ENCODE measurements around the gene KBTBD12.
"Not testable (repeated sequence)": the region's sequence is repeated elsewhere in the genome, so short reads cannot be mapped to it uniquely, and the experiment has no call there.

The KBTBD12 gene

DNA sequence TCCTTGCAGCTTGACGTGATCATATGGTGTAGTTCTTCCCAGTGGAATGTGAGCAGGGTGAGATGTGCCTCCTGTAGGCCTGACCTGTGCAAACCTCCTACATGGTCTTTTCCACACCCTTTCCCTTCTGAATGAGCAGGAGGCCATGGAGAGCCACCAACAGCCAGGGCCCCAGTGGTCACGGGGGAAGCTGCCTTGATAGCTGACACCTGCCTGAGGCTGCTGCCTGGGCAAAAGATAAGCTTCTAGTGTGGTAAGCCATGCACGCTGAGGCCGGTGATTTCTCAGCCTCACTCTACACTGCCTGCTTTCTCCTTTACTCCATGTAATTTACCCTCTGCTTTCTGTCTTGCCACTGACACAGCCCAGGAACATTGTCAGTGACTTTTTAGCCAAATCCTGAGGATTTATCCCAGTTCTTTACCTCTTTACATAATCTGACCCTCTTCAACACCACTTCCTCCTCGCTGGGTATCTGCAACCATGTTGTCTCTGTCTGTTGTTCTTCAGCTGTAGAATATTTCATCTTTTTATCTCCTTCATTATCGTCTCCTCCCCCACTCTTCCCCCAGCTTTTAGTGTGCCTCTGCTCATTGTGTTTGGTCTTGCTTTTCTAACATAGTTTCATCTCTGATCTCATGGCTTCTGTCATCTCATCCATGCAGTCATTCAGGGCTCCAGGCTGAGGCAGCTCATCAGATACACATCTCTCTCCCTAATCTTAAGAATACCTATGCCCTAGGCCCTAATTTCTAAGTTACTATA is 11.2 kb upstream of the KBTBD12 start:
- DNase-seq: no peak

- DNase-seq: no peak
These were observed 9.5 kb upstream of the KBTBD12 start for GRCh38 chr3:127905556-127905955.

DNA sequence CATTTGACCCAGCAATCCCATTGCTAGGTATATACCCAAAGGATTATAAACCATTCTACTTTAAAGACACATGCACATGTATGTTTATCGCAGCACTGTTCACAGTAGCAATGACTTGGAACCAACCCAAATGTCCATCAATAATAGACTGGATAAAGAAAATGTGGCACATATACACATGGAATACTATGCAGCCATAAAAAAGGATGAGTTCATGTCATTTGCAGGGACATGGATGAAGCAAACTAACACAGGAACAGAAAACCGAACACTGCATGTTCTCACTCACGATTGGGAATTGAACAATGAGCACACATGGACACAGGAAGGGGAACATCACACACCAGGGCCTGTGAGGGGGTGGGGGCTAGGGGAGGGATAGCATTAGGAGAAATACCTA is 8.4 kb upstream of the KBTBD12 start:
- not testable (repeated sequence) for DNase-seq

GRCh38 chr3:127908202-127908601 is 6.8 kb upstream of the KBTBD12 start:
- no peak for DNase-seq

GRCh38 chr3:127908951-127909350 is 6.1 kb upstream of the KBTBD12 start:
- no peak for DNase-seq

DNA sequence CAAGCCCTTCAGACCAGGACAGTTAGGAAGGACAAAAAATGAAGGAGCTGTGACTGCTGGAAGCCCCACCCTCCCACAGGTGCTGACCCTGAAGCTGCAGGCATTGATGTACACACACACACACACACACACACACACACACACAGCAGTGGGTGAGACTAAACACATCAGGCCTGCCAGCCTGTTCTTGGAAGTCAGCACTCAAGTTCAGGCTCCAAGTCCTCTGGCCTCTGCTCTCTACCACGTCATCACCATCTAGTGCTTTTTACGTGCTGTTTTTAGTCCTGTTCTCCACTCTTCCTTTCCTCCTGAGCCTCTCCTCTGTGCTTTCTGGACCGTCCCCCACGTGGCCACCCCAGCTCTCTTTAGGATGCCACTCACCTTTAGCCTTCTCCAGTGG is 5.4 kb upstream of the KBTBD12 start:
- DNase-seq: no peak

DNA sequence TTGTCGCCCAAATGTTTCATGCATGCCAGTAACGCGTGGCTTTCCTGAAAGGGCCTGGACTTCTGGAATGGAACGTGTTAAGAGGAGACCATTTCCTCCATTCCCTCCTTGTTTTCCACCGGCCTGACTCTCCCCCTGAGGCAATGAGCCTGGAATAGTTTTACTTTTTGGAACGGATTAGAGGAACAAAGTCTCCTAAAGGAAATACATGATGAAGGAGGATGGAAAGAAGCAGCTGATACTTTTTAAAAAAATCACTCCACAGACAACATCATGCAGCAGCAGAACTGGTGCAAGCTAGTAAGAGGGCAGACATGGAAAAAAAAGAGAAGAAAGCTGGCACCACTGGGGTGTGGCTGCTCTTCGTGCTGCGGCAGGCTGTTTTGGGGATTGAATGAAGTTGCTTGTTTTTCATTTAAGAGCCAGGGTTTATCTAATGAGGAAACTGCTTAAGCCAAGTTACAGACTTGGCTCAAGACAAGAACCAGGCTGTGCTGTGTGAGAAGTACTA is 3.6 kb upstream of the KBTBD12 start:
- DNase-seq: no peak

- DNase-seq: not testable (repeated sequence)
These were observed 1.2 kb upstream of the KBTBD12 start for GRCh38 chr3:127913841-127914240.

GRCh38 chr3:127914584-127914983 is 448 bp upstream of the KBTBD12 start:
- no peak for DNase-seq

DNA sequence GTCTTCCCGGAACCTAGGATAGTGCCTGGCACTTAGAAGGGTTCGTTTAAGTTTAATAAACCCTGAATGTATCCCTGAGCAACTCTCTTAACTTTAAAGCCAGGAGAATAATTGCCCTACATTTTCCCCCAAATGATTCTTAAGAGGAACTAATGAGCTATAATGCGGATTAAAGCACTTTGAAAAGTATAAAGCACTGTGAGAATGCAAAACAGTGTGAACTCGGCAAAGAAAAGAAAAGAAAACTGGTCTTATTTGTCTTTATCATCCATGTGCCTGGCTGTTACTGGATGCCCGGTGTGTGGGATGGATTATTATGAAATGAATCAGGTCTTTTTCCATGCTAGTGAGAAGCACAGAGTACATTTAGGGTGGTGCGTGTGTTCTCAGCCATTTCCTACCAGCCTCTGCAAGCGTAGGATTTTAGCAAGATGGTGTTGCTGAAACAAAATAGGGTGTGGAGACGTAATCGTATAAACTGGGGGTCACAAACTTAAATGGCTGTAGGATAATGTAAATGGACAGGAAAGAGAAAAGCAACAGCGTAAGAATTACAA is 983 bp downstream of the KBTBD12 start:
- no peak for DNase-seq

- no peak for DNase-seq
These were observed 5.7 kb downstream of the KBTBD12 start for GRCh38 chr3:127920738-127921137.

- DNase-seq: no peak
These were observed 8.6 kb downstream of the KBTBD12 start for GRCh38 chr3:127923611-127924010.

- no peak for DNase-seq
These were observed 10.4 kb downstream of the KBTBD12 start for GRCh38 chr3:127925384-127925783.

DNA sequence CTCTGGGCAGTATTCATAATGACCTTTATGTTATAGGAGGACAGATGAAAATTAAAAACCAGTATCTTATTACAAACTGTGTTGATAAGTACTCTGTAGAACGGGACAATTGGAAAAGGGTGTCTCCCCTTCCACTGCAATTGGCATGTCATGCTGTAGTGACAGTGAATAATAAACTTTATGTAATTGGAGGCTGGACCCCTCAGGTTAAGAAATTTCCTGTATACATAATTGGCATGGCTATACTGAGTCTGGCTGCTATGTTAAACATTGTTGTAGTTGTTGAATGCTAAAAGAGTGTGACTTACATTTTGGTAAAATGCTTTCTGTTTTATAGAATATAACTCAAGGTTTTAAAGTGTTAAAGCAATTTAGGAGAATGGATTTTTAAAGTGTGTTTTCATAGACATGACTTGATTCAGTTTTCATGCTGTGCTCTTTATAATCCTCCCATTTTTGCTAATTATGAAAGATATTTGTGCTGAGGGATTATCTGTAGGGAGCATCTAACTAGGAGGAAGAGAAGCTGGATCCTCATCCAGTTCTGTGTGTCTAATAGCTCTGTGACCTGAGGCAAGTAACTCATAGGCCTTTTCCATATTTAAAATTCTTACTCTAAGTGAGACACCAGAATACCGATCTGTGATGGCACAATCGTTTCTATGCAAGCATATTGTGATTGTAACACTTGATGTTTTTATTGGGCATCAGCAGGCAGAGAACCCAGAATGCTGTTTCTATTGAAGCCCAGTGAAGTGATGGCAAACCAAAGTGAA is 13.0 kb downstream of the KBTBD12 start:
- no peak for DNase-seq

DNA sequence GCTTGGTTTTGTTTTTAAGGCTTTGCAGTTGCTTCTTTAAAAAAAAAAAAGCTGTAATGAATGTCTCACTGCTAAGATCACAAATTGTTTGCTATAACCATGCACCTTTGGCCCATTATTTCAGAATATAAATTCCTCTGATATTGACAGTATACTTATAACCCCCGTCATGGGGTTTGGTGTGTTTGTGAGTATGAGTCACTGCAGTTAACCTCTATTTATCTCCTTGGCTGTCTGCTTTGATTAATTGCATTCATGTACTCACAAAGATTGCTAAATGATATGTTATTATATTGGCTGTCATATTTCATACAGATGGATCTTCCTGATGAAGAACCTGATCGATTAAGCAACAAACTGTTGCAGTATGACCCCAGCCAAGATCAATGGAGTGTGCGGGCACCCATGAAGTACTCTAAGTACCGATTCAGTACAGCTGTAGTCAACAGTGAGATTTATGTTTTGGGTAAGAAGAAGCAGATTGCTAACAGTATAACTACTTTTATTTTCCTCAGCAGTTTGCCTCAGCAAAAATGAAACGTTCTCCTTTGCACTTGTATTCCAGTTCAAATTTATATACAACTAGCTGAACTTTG is 14.9 kb downstream of the KBTBD12 start:
- no peak for DNase-seq

- DNase-seq: no peak
These were observed 18.4 kb downstream of the KBTBD12 start for GRCh38 chr3:127933396-127933795.

- DNase-seq: no peak
These were observed 23.8 kb downstream of the KBTBD12 start for GRCh38 chr3:127938800-127939199.

DNA sequence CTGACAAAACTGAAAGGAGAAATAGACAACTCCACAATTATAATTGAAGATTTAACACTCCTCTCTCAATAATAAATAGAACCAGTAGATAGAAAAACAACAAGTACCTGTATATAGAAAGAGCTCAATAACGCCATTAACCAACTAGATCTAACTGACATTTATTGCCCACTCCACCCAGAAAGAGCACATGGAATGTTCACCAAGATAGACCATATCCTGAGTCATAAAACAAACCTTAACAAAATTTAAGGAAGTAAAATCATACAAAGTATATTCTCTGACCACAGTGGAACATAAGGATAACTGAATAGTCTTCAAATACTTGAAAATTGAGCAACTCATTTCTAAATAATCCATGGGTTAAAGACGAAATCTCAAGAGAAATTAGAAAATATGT is 25.1 kb downstream of the KBTBD12 start:
- no peak for DNase-seq

DNA sequence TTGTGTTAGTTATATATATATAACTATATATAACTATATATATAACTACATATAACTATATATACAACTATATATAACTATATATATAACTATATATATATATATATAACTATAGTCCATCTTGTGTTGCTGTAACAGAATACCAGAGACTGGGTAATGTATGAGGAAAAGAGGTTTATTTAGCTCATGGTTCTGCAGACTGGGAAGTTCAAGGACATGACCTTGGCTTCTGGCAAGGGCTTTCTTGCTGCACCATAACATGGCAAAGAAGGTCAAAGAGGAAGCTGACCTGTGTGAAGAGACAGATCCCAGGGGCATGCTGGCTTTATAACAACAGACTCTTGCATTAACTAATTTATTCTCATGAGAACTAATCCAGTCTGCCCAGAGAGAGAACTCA is 27.6 kb downstream of the KBTBD12 start:
- no peak for DNase-seq

- no peak for DNase-seq
These were observed 33.2 kb downstream of the KBTBD12 start for GRCh38 chr3:127948211-127948610.

DNA sequence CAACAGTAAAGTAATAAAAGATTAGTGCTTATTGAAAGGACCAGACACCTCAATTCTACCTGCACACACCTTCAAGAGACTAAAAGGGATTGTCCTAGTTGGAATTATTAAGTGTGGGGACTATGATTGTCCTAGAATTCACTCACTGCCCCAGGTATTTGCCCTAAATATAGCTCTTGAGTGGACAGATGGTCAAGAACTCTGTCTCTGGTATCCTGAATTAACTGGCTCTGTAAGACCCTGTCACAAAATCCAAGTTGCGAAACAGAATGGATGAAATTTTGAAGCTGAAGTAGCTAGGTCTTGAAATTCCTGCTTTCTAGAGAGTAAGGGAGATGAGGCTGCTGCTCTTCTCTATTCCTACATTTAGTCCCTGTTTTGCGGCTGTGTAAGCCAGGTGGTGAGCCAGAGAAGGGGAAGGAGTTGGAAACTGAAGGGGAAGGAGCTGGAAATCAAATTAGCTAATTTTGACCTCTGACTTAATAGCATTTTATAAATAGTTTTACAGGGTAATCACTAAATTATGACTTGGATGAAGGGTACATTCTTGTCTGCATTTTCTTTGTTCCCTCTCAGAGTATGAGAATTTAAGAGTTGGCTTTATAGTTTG is 34.5 kb downstream of the KBTBD12 start:
- no peak for DNase-seq

GRCh38 chr3:127951276-127951675 is 36.2 kb downstream of the KBTBD12 start:
- DNase-seq: no peak

Data from activated naive CD4-positive, alpha-beta T cell treated with anti-CD3 and anti-CD28 coated beads, Interleukin-2, amount 50 U/mL, for 16 hours (primary cell).